Parathyroid adenoma (tissue), 2 donors: ENCODE results near the gene OPRL1.

Experiments used
- H2AFZ ChIP-seq: fragments of 300-600 bp; sonication (generic); one replicate; pipeline ENCODE4 v1.7.0; 2017; ENCODE audit warnings: antibody characterized with exemption, mild to moderate bottlenecking
- H3K27ac ChIP-seq: fragments of 300-600 bp; sonication (generic); one replicate; pipeline ENCODE4 v1.7.0; 2017
- H3K27me3 ChIP-seq: fragments of 300-600 bp; sonication (generic); one replicate; pipeline ENCODE4 v1.7.0; 2017; ENCODE audit warnings: low read length; ENCODE audit not compliant: control insufficient read depth, insufficient read depth
- H3K36me3 ChIP-seq: fragments of 300-600 bp; sonication (generic); one replicate; pipeline ENCODE4 v1.7.0; 2017; ENCODE audit warnings: low read length; ENCODE audit not compliant: control insufficient read depth, insufficient read depth
- H3K4me1 ChIP-seq: fragments of 300-600 bp; sonication (generic); one replicate; pipeline ENCODE4 v1.7.0; 2017; ENCODE audit warnings: control low read depth
- H3K4me2 ChIP-seq: fragments of 300-600 bp; sonication (generic); one replicate; pipeline ENCODE4 v1.7.0; 2017; ENCODE audit warnings: low read length
- H3K4me3 ChIP-seq: fragments of 300-600 bp; sonication (generic); one replicate; pipeline ENCODE4 v1.7.0; 2017; ENCODE audit warnings: low read depth, low read length
- H3K79me2 ChIP-seq: fragments of 300-600 bp; sonication (generic); one replicate; pipeline ENCODE4 v1.7.0; 2017; ENCODE audit warnings: control low read depth
- H3K9ac ChIP-seq: fragments of 300-600 bp; sonication (generic); one replicate; pipeline ENCODE4 v1.7.0; 2017; ENCODE audit warnings: mild to moderate bottlenecking
- H3K9me3 ChIP-seq: fragments of 300-600 bp; sonication (generic); one replicate; pipeline ENCODE4 v1.7.0; 2017; ENCODE audit warnings: low read length; ENCODE audit not compliant: control insufficient read depth
- CTCF ChIP-seq: fragments of 300-600 bp; sonication (generic); IDR thresholded peaks from one replicate; pipeline ENCODE4 v1.7.0; 2017; ENCODE audit warnings: antibody characterized with exemption, mild to moderate bottlenecking
- donor health status: primary hyperparathyroidism.

Gene OPRL1

GRCh38 chr20:64098471-64099013, 18.7 kb downstream of the OPRL1 start:
- no peaks in the 10 kb centered on the region for H3K27me3 ChIP-seq
- H3K27ac ChIP-seq: no peak overlapping the region
- H2AFZ ChIP-seq: no peak overlapping the region
- no peaks in the 10 kb centered on the region for H3K36me3 ChIP-seq
- peaks cover 18% of the 10 kb centered on the region for H3K4me1 ChIP-seq
- TF ChIP-seq CTCF: no peak
- H3K9ac ChIP-seq: no peak overlapping the region
- no peaks in the 10 kb centered on the region for H3K9me3 ChIP-seq
- H3K4me2 ChIP-seq: no peak overlapping the region
- peaks cover 2% of the 10 kb centered on the region for H3K79me2 ChIP-seq
- no peak overlapping the region for H3K4me3 ChIP-seq

GRCh38 chr20:64099086-64099786, 19.4 kb downstream of the OPRL1 start:
- H3K9me3 ChIP-seq: no peaks in the 10 kb centered on the region
- no peaks in the 10 kb centered on the region for H3K27me3 ChIP-seq
- no peak overlapping the region for H3K27ac ChIP-seq
- no peak overlapping the region for H3K4me3 ChIP-seq
- peaks cover 4% of the 10 kb centered on the region for H3K79me2 ChIP-seq
- peaks cover 23% of the 10 kb centered on the region for H3K4me1 ChIP-seq
- no peak overlapping the region for H3K4me2 ChIP-seq
- TF ChIP-seq CTCF: no peak
- H3K9ac ChIP-seq: no peak overlapping the region
- H3K36me3 ChIP-seq: no peaks in the 10 kb centered on the region
- H2AFZ ChIP-seq: no peak overlapping the region

GRCh38 chr20:64099880-64100565, 20.1 kb downstream of the OPRL1 start:
- Histone ChIP-seq H2AFZ (no peak overlapping the region), H3K4me2 (no peak overlapping the region), H3K9ac (no peak overlapping the region), H3K27ac (no peak overlapping the region), H3K79me2 (peaks cover 12% of the 10 kb centered on the region), H3K4me3 (no peak overlapping the region), H3K27me3 (no peaks in the 10 kb centered on the region), H3K36me3 (no peaks in the 10 kb centered on the region), H3K9me3 (no peaks in the 10 kb centered on the region), H3K4me1 (peaks cover 31% of the 10 kb centered on the region)
- no peak for TF ChIP-seq CTCF

- H3K27me3 ChIP-seq: no peaks in the 10 kb centered on the region
Measured at GRCh38 chr20:64100566-64100888, 20.6 kb downstream of the OPRL1 start.

More at GRCh38 chr20:64100566-64100888, 20.6 kb downstream of the OPRL1 start:
- H3K79me2 ChIP-seq: peaks cover 14% of the 10 kb centered on the region
- H3K9ac ChIP-seq: no peak overlapping the region
- H2AFZ ChIP-seq: no peak overlapping the region
- no peak overlapping the region for H3K27ac ChIP-seq
- no peak for TF ChIP-seq CTCF
- no peaks in the 10 kb centered on the region for H3K9me3 ChIP-seq
- no peaks in the 10 kb centered on the region for H3K36me3 ChIP-seq
- peaks cover 30% of the 10 kb centered on the region for H3K4me1 ChIP-seq
- H3K4me2 ChIP-seq: no peak overlapping the region
- no peak overlapping the region for H3K4me3 ChIP-seq
